Measurements from ENCODE around the gene STK38. TPM values are rescaled to one million over a fixed set of nuclear protein-coding genes. Genes with fewer than 3 reads are reported as not detected.

The STK38 gene
- total and polyA plus RNA-seq, 2 of the 8 experiments (the other 6 are each of a cell fraction or from before 2014, with no cell fraction given), result 8.1 to 19.8 TPM

DNA sequence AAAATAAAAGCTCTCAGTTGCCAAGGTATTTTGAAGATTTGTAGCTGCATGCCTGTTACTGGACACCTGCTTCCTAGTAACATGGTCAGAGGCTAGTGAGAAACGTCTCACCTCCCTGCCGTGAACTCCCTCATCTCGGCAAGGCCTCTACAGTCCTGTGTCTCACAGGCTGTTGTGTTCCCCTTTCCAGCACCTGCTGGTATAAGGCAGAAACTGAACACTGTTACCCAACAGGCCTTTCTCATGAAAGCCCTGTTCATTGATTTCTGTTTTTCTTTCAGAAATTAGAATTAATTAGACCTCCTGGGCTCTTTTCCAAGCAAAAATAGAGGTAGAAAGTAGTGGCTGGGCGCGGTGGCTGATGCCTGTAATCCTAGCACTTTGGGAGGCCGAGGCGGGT, 29.3 kb upstream of the STK38 start (continued):
- TF ChIP-seq KDM5A (IDR thresholded peaks at IDR 0.05; ENCODE audit: low read length) (no peak), SP4 (IDR thresholded peaks at IDR 0.05; ENCODE audit: low read length) (no peak), NRF1 (IDR thresholded peaks at IDR 0.05; ENCODE audit: low read depth, low read length) (no peak), EZH2 (IDR thresholded peaks at IDR 0.05; ENCODE audit: low read depth, low read length, severe bottlenecking) (no peak), SP2 (IDR thresholded peaks at IDR 0.05; ENCODE audit: low read length) (no peak), SAP30 (IDR thresholded peaks at IDR 0.05; ENCODE audit: insufficient read depth, insufficient replicate concordance, low read length) (no peak), TBP (IDR thresholded peaks at IDR 0.05; ENCODE audit: low read depth, low read length) (no peak), EGR1 (IDR thresholded peaks at IDR 0.05; ENCODE audit: borderline replicate concordance, low read depth, low read length) (no peak), CEBPB (IDR thresholded peaks at IDR 0.05; ENCODE audit: low read depth, low read length) (no peak), CHD2 (IDR thresholded peaks at IDR 0.05; ENCODE audit: low read length) (no peak)

Data from H1 (cell line).